ENCODE results near the gene ZXDB.
A peak's percentile ranks its signal among the peaks of the same experiment; 100 is the strongest.
"Not testable (repeated sequence)": the region's sequence is repeated elsewhere in the genome, so short reads cannot be mapped to it uniquely, and the experiment has no call there.

ZXDB gene

GRCh38 chrX:57596109-57596508, 4.3 kb downstream of the ZXDB start:
- no CpG with 5 or more reads among the region's 3 CpGs for WGBS (ENCODE audit: extremely low coverage, insufficient coverage, low lambda C conversion rate)
- peak; percentile 9 for DNase-seq
- no peak overlapping the region for H2BK120ac ChIP-seq (ENCODE audit: low read depth, low read length)
- H3K27ac ChIP-seq (ENCODE audit: low read depth, low read length) = no peak overlapping the region
- H3K27me3 ChIP-seq (ENCODE audit: insufficient read depth, low read length, poor library complexity) = no peaks in the 10 kb centered on the region
- no peak overlapping the region for H4K8ac ChIP-seq (ENCODE audit: low read depth, low read length)
- no peak overlapping the region for H2BK5ac ChIP-seq (ENCODE audit: low read length)
- H3K4me3 ChIP-seq (ENCODE audit: low read length) = no peak overlapping the region
- no peak overlapping the region for H2AK5ac ChIP-seq (ENCODE audit: low read length)
- H3K18ac ChIP-seq (ENCODE audit: low read length) = no peak overlapping the region
- no peaks in the 10 kb centered on the region for H3K36me3 ChIP-seq (ENCODE audit: control insufficient read depth, insufficient read depth, low read length)
- no peak overlapping the region for H3K4me2 ChIP-seq (ENCODE audit: low read length)
- no peak overlapping the region for H4K5ac ChIP-seq (ENCODE audit: low read length)
- no peak overlapping the region for H3K9ac ChIP-seq (ENCODE audit: low read length)
- no peak overlapping the region for H2BK15ac ChIP-seq (replicated peaks; ENCODE audit: low read depth)
- H3K79me1 ChIP-seq (ENCODE audit: low read length) = no peaks in the 10 kb centered on the region
- no peaks in the 10 kb centered on the region for H3K4me1 ChIP-seq (ENCODE audit: control insufficient read depth, low read depth, low read length)
- no peak overlapping the region for H3K23ac ChIP-seq (ENCODE audit: low read length)
- H3K56ac ChIP-seq (ENCODE audit: low read length) = no peak overlapping the region
- no peaks in the 10 kb centered on the region for H3K79me2 ChIP-seq (ENCODE audit: control insufficient read depth, insufficient read depth, low read length)
- no peak overlapping the region for H3K4ac ChIP-seq (ENCODE audit: low read depth, low read length)

GRCh38 chrX:57596516-57596915, 4.7 kb downstream of the ZXDB start:
- H3K27me3 ChIP-seq (ENCODE audit: insufficient read depth, low read length, poor library complexity) = no peaks in the 10 kb centered on the region
- no peak overlapping the region for H3K56ac ChIP-seq (ENCODE audit: low read length)
- no peak overlapping the region for H2BK15ac ChIP-seq (replicated peaks; ENCODE audit: low read depth)
- no peak overlapping the region for H2BK5ac ChIP-seq (ENCODE audit: low read length)
- no peaks in the 10 kb centered on the region for H3K79me1 ChIP-seq (ENCODE audit: low read length)
- DNase-seq = no peak
- no peak overlapping the region for H3K4ac ChIP-seq (ENCODE audit: low read depth, low read length)
- no peak overlapping the region for H4K8ac ChIP-seq (ENCODE audit: low read depth, low read length)
- H3K23ac ChIP-seq (ENCODE audit: low read length) = no peak overlapping the region
- no peak overlapping the region for H3K27ac ChIP-seq (ENCODE audit: low read depth, low read length)
- no peak overlapping the region for H2BK120ac ChIP-seq (ENCODE audit: low read depth, low read length)
- no peak overlapping the region for H3K9ac ChIP-seq (ENCODE audit: low read length)
- H3K79me2 ChIP-seq (ENCODE audit: control insufficient read depth, insufficient read depth, low read length) = no peaks in the 10 kb centered on the region
- H3K4me1 ChIP-seq (ENCODE audit: control insufficient read depth, low read depth, low read length) = no peaks in the 10 kb centered on the region
- H3K4me3 ChIP-seq (ENCODE audit: low read length) = no peak overlapping the region
- H2AK5ac ChIP-seq (ENCODE audit: low read length) = no peak overlapping the region
- no peaks in the 10 kb centered on the region for H3K36me3 ChIP-seq (ENCODE audit: control insufficient read depth, insufficient read depth, low read length)
- H4K5ac ChIP-seq (ENCODE audit: low read length) = no peak overlapping the region
- WGBS (ENCODE audit: extremely low coverage, insufficient coverage, low lambda C conversion rate) = no CpG with 5 or more reads among the region's 1 CpG
- no peak overlapping the region for H3K4me2 ChIP-seq (ENCODE audit: low read length)
- H3K18ac ChIP-seq (ENCODE audit: low read length) = no peak overlapping the region

- no peak overlapping the region for H4K8ac ChIP-seq (ENCODE audit: low read depth, low read length)
- H4K5ac ChIP-seq (ENCODE audit: low read length) = no peak overlapping the region
- no peak overlapping the region for H3K4ac ChIP-seq (ENCODE audit: low read depth, low read length)
- no CpG with 5 or more reads among the region's 18 CpGs for WGBS (ENCODE audit: extremely low coverage, insufficient coverage, low lambda C conversion rate)
- no peaks in the 10 kb centered on the region for H3K36me3 ChIP-seq (ENCODE audit: control insufficient read depth, insufficient read depth, low read length)
- H3K4me1 ChIP-seq (ENCODE audit: control insufficient read depth, low read depth, low read length) = no peaks in the 10 kb centered on the region
- no peaks in the 10 kb centered on the region for H3K79me1 ChIP-seq (ENCODE audit: low read length)
- no peak overlapping the region for H3K4me3 ChIP-seq (ENCODE audit: low read length)
- no peak overlapping the region for H3K4me2 ChIP-seq (ENCODE audit: low read length)
- H3K79me2 ChIP-seq (ENCODE audit: control insufficient read depth, insufficient read depth, low read length) = no peaks in the 10 kb centered on the region
- no peak overlapping the region for H3K18ac ChIP-seq (ENCODE audit: low read length)
- H3K27me3 ChIP-seq (ENCODE audit: insufficient read depth, low read length, poor library complexity) = no peaks in the 10 kb centered on the region
- H2AK5ac ChIP-seq (ENCODE audit: low read length) = no peak overlapping the region
- H3K56ac ChIP-seq (ENCODE audit: low read length) = peak overlapping the region; percentile 15
- H2BK120ac ChIP-seq (ENCODE audit: low read depth, low read length) = no peak overlapping the region
- H2BK15ac ChIP-seq (replicated peaks; ENCODE audit: low read depth) = no peak overlapping the region
- no peak overlapping the region for H3K9ac ChIP-seq (ENCODE audit: low read length)
- H3K27ac ChIP-seq (ENCODE audit: low read depth, low read length) = no peak overlapping the region
- peak; percentile 53 for DNase-seq
- H2BK5ac ChIP-seq (ENCODE audit: low read length) = no peak overlapping the region
- H3K23ac ChIP-seq (ENCODE audit: low read length) = no peak overlapping the region
Measured at GRCh38 chrX:57607295-57608187, 15.7 kb downstream of the ZXDB start.

GRCh38 chrX:57613351-57613750, 21.5 kb downstream of the ZXDB start:
- H3K23ac ChIP-seq (ENCODE audit: low read length); H2BK5ac ChIP-seq (ENCODE audit: low read length); H3K4me2 ChIP-seq (ENCODE audit: low read length); H3K4ac ChIP-seq (ENCODE audit: low read depth, low read length); H4K5ac ChIP-seq (ENCODE audit: low read length); H3K56ac ChIP-seq (ENCODE audit: low read length); H3K79me2 ChIP-seq (ENCODE audit: control insufficient read depth, insufficient read depth, low read length); H3K27me3 ChIP-seq (ENCODE audit: insufficient read depth, low read length, poor library complexity); H3K36me3 ChIP-seq (ENCODE audit: control insufficient read depth, insufficient read depth, low read length); DNase-seq; H2BK120ac ChIP-seq (ENCODE audit: low read depth, low read length); H3K4me1 ChIP-seq (ENCODE audit: control insufficient read depth, low read depth, low read length); H3K27ac ChIP-seq (ENCODE audit: low read depth, low read length); H3K9ac ChIP-seq (ENCODE audit: low read length); H3K18ac ChIP-seq (ENCODE audit: low read length); H2AK5ac ChIP-seq (ENCODE audit: low read length); H3K79me1 ChIP-seq (ENCODE audit: low read length); H3K4me3 ChIP-seq (ENCODE audit: low read length); H4K8ac ChIP-seq (ENCODE audit: low read depth, low read length); H2BK15ac ChIP-seq (replicated peaks; ENCODE audit: low read depth): not testable (repeated sequence)
- WGBS (ENCODE audit: extremely low coverage, insufficient coverage, low lambda C conversion rate) = no CpG with 5 or more reads among the region's 1 CpG

- H3K23ac ChIP-seq (ENCODE audit: low read length); H3K4me2 ChIP-seq (ENCODE audit: low read length); H3K4ac ChIP-seq (ENCODE audit: low read depth, low read length): not testable (repeated sequence)
Measured at GRCh38 chrX:57629438-57629837, 37.6 kb downstream of the ZXDB start.

GRCh38 chrX:57640674-57641016, 48.8 kb downstream of the ZXDB start:
- Histone ChIP-seq H4K8ac (ENCODE audit: low read depth, low read length) (no peak overlapping the region), H4K5ac (ENCODE audit: low read length) (no peak overlapping the region), H3K27me3 (ENCODE audit: insufficient read depth, low read length, poor library complexity) (no peaks in the 10 kb centered on the region), H3K56ac (ENCODE audit: low read length) (no peak overlapping the region), H3K4me1 (ENCODE audit: control insufficient read depth, low read depth, low read length) (no peaks in the 10 kb centered on the region), H3K79me2 (ENCODE audit: control insufficient read depth, insufficient read depth, low read length) (no peaks in the 10 kb centered on the region), H3K9ac (ENCODE audit: low read length) (no peak overlapping the region), H3K23ac (ENCODE audit: low read length) (no peak overlapping the region), H3K4me3 (ENCODE audit: low read length) (no peak overlapping the region), H3K4me2 (ENCODE audit: low read length) (no peak overlapping the region), H3K79me1 (ENCODE audit: low read length) (no peaks in the 10 kb centered on the region), H2BK5ac (ENCODE audit: low read length) (no peak overlapping the region), H3K18ac (ENCODE audit: low read length) (no peak overlapping the region), H2AK5ac (ENCODE audit: low read length) (no peak overlapping the region), H3K36me3 (ENCODE audit: control insufficient read depth, insufficient read depth, low read length) (no peaks in the 10 kb centered on the region), H3K4ac (ENCODE audit: low read depth, low read length) (no peak overlapping the region), H3K27ac (ENCODE audit: low read depth, low read length) (no peak overlapping the region), H2BK15ac (replicated peaks; ENCODE audit: low read depth) (no peak overlapping the region), H2BK120ac (ENCODE audit: low read depth, low read length) (no peak overlapping the region)
- DNase-seq = no peak
- WGBS (ENCODE audit: extremely low coverage, insufficient coverage, low lambda C conversion rate) = no CpG with 5 or more reads among the region's 4 CpGs

More at GRCh38 chrX:57629438-57629837, 37.6 kb downstream of the ZXDB start:
- not testable (repeated sequence) for H3K36me3 ChIP-seq (ENCODE audit: control insufficient read depth, insufficient read depth, low read length); H3K79me2 ChIP-seq (ENCODE audit: control insufficient read depth, insufficient read depth, low read length); H3K56ac ChIP-seq (ENCODE audit: low read length); H3K79me1 ChIP-seq (ENCODE audit: low read length); H3K9ac ChIP-seq (ENCODE audit: low read length); H2BK120ac ChIP-seq (ENCODE audit: low read depth, low read length); H4K8ac ChIP-seq (ENCODE audit: low read depth, low read length); H3K27me3 ChIP-seq (ENCODE audit: insufficient read depth, low read length, poor library complexity); H3K4me3 ChIP-seq (ENCODE audit: low read length); H2BK5ac ChIP-seq (ENCODE audit: low read length); H3K18ac ChIP-seq (ENCODE audit: low read length); H4K5ac ChIP-seq (ENCODE audit: low read length); H2BK15ac ChIP-seq (replicated peaks; ENCODE audit: low read depth); H2AK5ac ChIP-seq (ENCODE audit: low read length); DNase-seq; H3K27ac ChIP-seq (ENCODE audit: low read depth, low read length); H3K4me1 ChIP-seq (ENCODE audit: control insufficient read depth, low read depth, low read length)
- no CpG with 5 or more reads among the region's 20 CpGs for WGBS (ENCODE audit: extremely low coverage, insufficient coverage, low lambda C conversion rate)

All from mesendoderm (in vitro differentiated cells).